Measurements from ENCODE around the gene RGS6.

Gene RGS6

DNA sequence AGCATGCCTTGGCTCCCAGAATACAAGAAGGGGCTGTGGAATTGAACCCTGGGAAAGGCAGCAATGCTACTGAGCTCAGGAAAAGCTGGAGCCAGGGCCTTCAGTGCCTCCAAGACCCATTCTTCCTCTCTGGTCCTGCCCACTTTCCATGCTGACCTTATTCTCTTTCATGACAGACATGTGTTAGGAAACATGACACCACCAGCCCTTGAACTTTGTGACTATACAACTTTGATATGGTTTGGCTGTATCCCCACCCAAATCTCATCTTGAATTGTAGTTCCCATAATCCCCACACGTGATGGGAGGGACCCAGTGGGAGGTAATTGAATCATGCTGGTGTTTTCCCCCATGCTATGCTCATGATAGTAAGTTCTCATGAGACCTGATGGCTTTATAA lies 553.5 kb downstream of the RGS6 start:
- peaks cover 1% of the 10 kb centered on the region; the same call in 1 of the 2 replicates for H3K36me3 ChIP-seq (ENCODE audit: control insufficient read depth, insufficient read depth, low read length)
- no peak overlapping the region for H3K4me3 ChIP-seq (replicated peaks; ENCODE audit: low read depth, low read length)
- no peak for DNase-seq (ENCODE audit: extremely low read depth, insufficient read length)
- H3K27me3 ChIP-seq (replicated peaks; ENCODE audit: control insufficient read depth, insufficient read depth, low read length) = no peaks in the 10 kb centered on the region
- TF ChIP-seq CTCF (IDR thresholded peaks at IDR 0.05; ENCODE audit: insufficient read depth, low read length, poor library complexity, severe bottlenecking) = no peak

GRCh38 chr14:72488514-72488913 lies 556.3 kb downstream of the RGS6 start:
- TF ChIP-seq CTCF (IDR thresholded peaks at IDR 0.05; ENCODE audit: insufficient read depth, low read length, poor library complexity, severe bottlenecking) = no peak
- DNase-seq (ENCODE audit: extremely low read depth, insufficient read length) = no peak
- Histone ChIP-seq H3K27me3 (replicated peaks; ENCODE audit: control insufficient read depth, insufficient read depth, low read length) (no peaks in the 10 kb centered on the region), H3K36me3 (ENCODE audit: control insufficient read depth, insufficient read depth, low read length) (peaks cover 1% of the 10 kb centered on the region; the same call in 1 of the 2 replicates), H3K4me3 (replicated peaks; ENCODE audit: low read depth, low read length) (no peak overlapping the region)

- no peak for DNase-seq (ENCODE audit: extremely low read depth, insufficient read length)
- H3K27me3 ChIP-seq (replicated peaks; ENCODE audit: control insufficient read depth, insufficient read depth, low read length) = no peaks in the 10 kb centered on the region
- H3K4me3 ChIP-seq (replicated peaks; ENCODE audit: low read depth, low read length) = no peak overlapping the region
- no peak for TF ChIP-seq CTCF (IDR thresholded peaks at IDR 0.05; ENCODE audit: insufficient read depth, low read length, poor library complexity, severe bottlenecking)
- H3K36me3 ChIP-seq (ENCODE audit: control insufficient read depth, insufficient read depth, low read length) = no peaks in the 10 kb centered on the region
These were observed 560.0 kb downstream of the RGS6 start for GRCh38 chr14:72492196-72492595.

- TF ChIP-seq CTCF (IDR thresholded peaks at IDR 0.05; ENCODE audit: insufficient read depth, low read length, poor library complexity, severe bottlenecking) = no peak
- no peak for DNase-seq (ENCODE audit: extremely low read depth, insufficient read length)
- Histone ChIP-seq H3K27me3 (replicated peaks; ENCODE audit: control insufficient read depth, insufficient read depth, low read length) (no peaks in the 10 kb centered on the region), H3K36me3 (ENCODE audit: control insufficient read depth, insufficient read depth, low read length) (no peaks in the 10 kb centered on the region), H3K4me3 (replicated peaks; ENCODE audit: low read depth, low read length) (no peak overlapping the region)
These were observed 563.4 kb downstream of the RGS6 start for GRCh38 chr14:72495668-72496067.

- Histone ChIP-seq H3K4me3 (replicated peaks; ENCODE audit: low read depth, low read length) (no peak overlapping the region), H3K27me3 (replicated peaks; ENCODE audit: control insufficient read depth, insufficient read depth, low read length) (no peaks in the 10 kb centered on the region), H3K36me3 (ENCODE audit: control insufficient read depth, insufficient read depth, low read length) (no peaks in the 10 kb centered on the region)
- TF ChIP-seq CTCF (IDR thresholded peaks at IDR 0.05; ENCODE audit: insufficient read depth, low read length, poor library complexity, severe bottlenecking) = no peak
- DNase-seq (ENCODE audit: extremely low read depth, insufficient read length) = no peak
These were observed 566.4 kb downstream of the RGS6 start for GRCh38 chr14:72498646-72499045.

DNA sequence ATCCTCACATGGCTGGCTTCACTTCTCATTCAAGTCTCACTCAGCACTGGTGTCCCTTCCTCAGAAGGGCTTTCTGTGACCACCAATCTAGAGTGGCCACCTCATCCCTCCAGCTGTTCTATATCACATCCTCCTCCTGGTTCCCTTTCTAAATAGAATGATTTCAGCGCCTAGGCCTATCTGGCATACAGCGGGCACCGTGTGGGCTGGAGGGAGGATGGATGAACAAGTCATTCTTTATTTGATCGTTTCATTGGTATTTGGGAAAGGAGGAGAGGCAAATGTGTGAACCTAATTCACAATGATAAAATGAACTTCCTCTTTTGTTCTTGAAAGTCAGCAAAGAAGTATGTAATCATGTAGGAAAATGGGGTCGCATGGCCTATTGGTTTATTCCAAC lies 567.5 kb downstream of the RGS6 start:
- Histone ChIP-seq H3K36me3 (ENCODE audit: control insufficient read depth, insufficient read depth, low read length) (no peaks in the 10 kb centered on the region), H3K27me3 (replicated peaks; ENCODE audit: control insufficient read depth, insufficient read depth, low read length) (no peaks in the 10 kb centered on the region), H3K4me3 (replicated peaks; ENCODE audit: low read depth, low read length) (no peak overlapping the region)
- no peak for DNase-seq (ENCODE audit: extremely low read depth, insufficient read length)
- TF ChIP-seq CTCF (IDR thresholded peaks at IDR 0.05; ENCODE audit: insufficient read depth, low read length, poor library complexity, severe bottlenecking) = no peak
